ENCODE measurements around the gene FBXO2.
A peak's percentile ranks its signal among the peaks of the same experiment; 100 is the strongest.

The FBXO2 gene

DNA sequence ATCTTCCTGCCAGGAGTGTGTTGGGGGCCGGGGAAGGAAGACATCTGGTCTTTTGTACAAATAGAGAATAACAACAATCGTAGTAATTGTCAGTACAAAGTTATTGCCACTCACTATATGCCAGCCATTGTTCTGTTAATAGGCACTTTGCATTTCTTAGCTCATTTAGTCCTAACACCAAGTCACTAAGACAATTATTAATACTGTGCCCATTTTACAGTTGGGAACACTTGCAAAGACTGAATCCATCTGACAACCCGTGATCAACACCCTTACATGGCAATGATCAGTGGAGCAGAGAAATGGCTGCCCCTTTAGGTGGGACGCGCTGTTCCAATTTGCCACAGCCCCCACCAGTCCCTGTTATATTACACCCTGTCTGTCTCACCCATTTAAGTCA lies 33.3 kb downstream of the FBXO2 start:
- DNase-seq (ENCODE audit: low read depth) = no peak
- TF ChIP-seq, protein P1, sequence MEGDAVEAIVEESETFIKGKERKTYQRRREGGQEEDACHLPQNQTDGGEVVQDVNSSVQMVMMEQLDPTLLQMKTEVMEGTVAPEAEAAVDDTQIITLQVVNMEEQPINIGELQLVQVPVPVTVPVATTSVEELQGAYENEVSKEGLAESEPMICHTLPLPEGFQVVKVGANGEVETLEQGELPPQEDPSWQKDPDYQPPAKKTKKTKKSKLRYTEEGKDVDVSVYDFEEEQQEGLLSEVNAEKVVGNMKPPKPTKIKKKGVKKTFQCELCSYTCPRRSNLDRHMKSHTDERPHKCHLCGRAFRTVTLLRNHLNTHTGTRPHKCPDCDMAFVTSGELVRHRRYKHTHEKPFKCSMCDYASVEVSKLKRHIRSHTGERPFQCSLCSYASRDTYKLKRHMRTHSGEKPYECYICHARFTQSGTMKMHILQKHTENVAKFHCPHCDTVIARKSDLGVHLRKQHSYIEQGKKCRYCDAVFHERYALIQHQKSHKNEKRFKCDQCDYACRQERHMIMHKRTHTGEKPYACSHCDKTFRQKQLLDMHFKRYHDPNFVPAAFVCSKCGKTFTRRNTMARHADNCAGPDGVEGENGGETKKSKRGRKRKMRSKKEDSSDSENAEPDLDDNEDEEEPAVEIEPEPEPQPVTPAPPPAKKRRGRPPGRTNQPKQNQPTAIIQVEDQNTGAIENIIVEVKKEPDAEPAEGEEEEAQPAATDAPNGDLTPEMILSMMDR (conservative IDR thresholded peaks at IDR 0.05; ENCODE audit: low read depth, low read length) = no peak
- H3K4me3 ChIP-seq (ENCODE audit: low read depth, low read length) = no peak overlapping the region

DNA sequence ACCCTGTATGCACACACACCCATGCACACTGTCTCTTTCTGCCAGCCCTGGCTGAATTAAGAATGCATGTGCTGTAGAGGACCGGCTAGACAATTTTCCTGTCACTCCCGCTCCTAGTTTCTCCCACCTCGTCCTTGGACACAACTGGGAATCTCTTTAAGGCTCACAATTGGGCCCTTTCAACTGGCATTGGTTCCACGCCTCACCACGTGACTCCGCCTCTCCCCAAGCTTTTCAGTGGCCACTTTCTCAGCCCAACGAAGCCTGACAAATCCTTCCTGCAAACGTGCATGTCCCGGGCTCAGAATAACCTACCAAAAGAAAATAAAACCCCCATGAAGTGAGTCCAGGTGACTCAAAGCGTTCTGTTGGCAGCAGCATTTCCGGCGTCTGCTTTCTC lies 33.8 kb downstream of the FBXO2 start:
- TF ChIP-seq, protein P1 (conservative IDR thresholded peaks at IDR 0.05; ENCODE audit: low read depth, low read length) = no peak
- no peak for DNase-seq (ENCODE audit: low read depth)
- no peak overlapping the region for H3K4me3 ChIP-seq (ENCODE audit: low read depth, low read length)

DNA sequence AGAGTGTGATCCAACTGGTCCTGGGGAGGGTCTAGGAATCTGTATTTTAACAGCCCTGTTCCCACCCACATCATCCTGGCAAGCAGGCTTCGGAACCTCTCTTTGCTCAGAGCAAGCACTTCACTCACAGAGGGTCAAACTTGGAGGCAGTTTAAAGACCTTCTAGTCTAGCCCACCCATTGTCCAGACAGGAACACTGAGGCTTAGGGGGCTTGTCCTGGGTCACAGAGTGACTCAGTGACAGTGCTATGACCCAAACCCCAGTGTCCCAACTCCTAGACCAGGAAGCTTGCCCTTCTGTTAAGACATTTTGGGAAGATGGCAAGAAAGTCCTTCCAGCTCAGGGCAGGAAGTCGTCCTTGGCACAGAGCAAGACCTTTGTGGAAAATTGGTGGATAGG lies 36.5 kb downstream of the FBXO2 start:
- TF ChIP-seq, protein P1 (conservative IDR thresholded peaks at IDR 0.05; ENCODE audit: low read depth, low read length) = no peak
- no peak for DNase-seq (ENCODE audit: low read depth)
- H3K4me3 ChIP-seq (ENCODE audit: low read depth, low read length) = no peak overlapping the region

DNA sequence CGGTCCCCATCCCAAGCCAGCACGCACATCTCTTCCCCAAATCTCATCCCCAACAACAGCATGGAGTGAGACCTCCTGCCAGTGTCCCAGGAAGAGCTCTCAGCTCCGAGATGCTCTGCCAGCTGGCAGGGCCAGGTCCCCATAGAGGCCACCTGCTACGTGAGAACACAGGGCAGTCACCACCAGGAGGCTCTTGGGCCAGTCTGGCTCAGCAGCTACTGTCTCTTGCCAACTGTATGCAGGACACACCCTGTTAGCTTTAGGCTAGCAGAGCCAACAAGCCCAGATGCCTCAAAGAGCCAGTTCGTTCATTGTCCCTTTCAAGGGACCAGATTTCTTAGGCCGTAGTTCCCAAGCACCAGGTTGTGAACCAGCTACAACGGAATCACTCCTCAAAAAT lies 36.9 kb downstream of the FBXO2 start:
- TF ChIP-seq, protein P1 (conservative IDR thresholded peaks at IDR 0.05; ENCODE audit: low read depth, low read length) = no peak
- no peak for DNase-seq (ENCODE audit: low read depth)
- no peak overlapping the region for H3K4me3 ChIP-seq (ENCODE audit: low read depth, low read length)

DNA sequence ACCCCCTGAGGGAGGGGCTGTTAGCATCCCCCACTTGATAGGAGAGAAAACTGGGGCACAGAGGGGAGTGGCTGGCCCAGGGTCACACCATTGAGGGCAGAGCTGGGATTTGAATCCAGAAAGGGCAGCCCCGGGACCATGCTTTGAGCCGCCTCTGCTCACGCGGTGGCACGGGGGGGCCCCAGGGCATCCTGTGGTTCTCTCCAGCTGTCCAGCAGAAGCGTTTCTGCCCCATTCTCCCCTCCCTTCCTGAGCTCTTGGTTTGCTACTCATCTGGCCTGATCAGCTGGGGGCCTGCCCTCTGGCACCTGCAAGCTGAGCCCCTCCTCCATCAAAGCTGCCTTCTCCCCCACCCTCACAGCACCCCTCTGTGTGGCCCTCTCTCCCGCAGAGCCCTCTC lies 37.5 kb downstream of the FBXO2 start:
- DNase-seq (ENCODE audit: low read depth) = no peak
- no peak overlapping the region for H3K4me3 ChIP-seq (ENCODE audit: low read depth, low read length)
- TF ChIP-seq, protein P1 (conservative IDR thresholded peaks at IDR 0.05; ENCODE audit: low read depth, low read length) = no peak

DNA sequence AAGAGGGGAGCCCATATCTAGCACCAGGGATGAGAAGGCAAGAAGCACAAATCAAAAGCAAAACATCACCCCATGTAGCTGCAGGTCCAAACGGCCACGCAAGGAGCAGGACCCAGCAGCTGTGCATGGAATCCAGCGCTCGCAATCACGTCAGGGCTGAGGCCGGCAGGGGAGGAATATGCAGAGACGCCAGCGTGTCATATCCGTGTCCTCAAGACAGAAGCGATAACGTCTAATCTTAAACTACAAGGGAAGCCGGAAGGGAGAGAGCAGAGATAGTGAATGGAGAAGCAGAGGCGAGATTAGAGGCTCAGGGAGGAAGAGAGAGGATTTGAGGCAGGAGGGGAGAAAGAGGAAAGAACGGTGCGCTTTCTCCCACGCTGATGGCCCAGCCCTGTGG lies 39.1 kb downstream of the FBXO2 start:
- TF ChIP-seq, protein P1 (conservative IDR thresholded peaks at IDR 0.05; ENCODE audit: low read depth, low read length) = no peak
- H3K4me3 ChIP-seq (ENCODE audit: low read depth, low read length) = no peak overlapping the region
- peak; percentile 2 for DNase-seq (ENCODE audit: low read depth)

DNA sequence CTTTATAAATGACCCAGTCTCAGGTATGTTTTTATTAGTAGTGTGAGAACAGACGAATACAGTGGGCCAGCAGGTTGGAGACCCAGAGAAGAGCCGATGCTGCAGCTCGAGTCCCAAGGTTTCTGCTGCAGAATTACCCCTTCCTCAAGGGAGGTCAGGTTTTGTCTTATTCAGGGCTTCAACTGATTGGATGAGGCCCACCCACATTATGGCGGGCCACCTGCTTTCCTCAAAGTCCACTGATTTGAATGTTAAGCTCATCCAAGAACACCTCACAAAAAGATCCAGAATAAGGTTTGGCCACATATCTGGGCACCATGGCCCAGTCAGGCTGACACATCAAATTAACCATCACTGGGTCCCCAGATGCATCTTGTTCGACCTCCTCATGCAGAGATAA lies 40.9 kb downstream of the FBXO2 start:
- no peak overlapping the region for H3K4me3 ChIP-seq (ENCODE audit: low read depth, low read length)
- TF ChIP-seq, protein P1 (conservative IDR thresholded peaks at IDR 0.05; ENCODE audit: low read depth, low read length) = no peak
- no peak for DNase-seq (ENCODE audit: low read depth)
